ENCODE measurements around the gene TMEM253. TPM values are rescaled to one million over a fixed set of nuclear protein-coding genes. Genes with fewer than 3 reads are reported as not detected.

The TMEM253 gene
- total RNA-seq, 1 donor = 0.27 TPM

- H3K4me3 ChIP-seq (ENCODE audit: low read depth, low read length) = no peak overlapping the region
- no peak for TF ChIP-seq CTCF (IDR thresholded peaks at IDR 0.05; ENCODE audit: insufficient read depth, low read length)
- DNase-seq (ENCODE audit: low read depth) = no peak
These were observed 4.2 kb downstream of the TMEM253 start for GRCh38 chr14:21105095-21105494.

- peak; percentile 49 for DNase-seq (ENCODE audit: low read depth)
- no peak overlapping the region for H3K4me3 ChIP-seq (ENCODE audit: low read depth, low read length)
- TF ChIP-seq CTCF (IDR thresholded peaks at IDR 0.05; ENCODE audit: insufficient read depth, low read length) = no peak
These were observed 5.3 kb downstream of the TMEM253 start for GRCh38 chr14:21106176-21106497.

GRCh38 chr14:21106498-21107282 lies 5.8 kb downstream of the TMEM253 start:
- H3K4me3 ChIP-seq (ENCODE audit: low read depth, low read length) = no peak overlapping the region
- peak; percentile 95 for TF ChIP-seq CTCF (IDR thresholded peaks at IDR 0.05; ENCODE audit: insufficient read depth, low read length)
- peak; percentile 77 for DNase-seq (ENCODE audit: low read depth)

- DNase-seq (ENCODE audit: low read depth) = peak; percentile 48
- no peak overlapping the region for H3K4me3 ChIP-seq (ENCODE audit: low read depth, low read length)
- no peak for TF ChIP-seq CTCF (IDR thresholded peaks at IDR 0.05; ENCODE audit: insufficient read depth, low read length)
These were observed 6.5 kb downstream of the TMEM253 start for GRCh38 chr14:21107283-21107800.

- H3K4me3 ChIP-seq (ENCODE audit: low read depth, low read length) = no peak overlapping the region
- TF ChIP-seq CTCF (IDR thresholded peaks at IDR 0.05; ENCODE audit: insufficient read depth, low read length) = no peak
- DNase-seq (ENCODE audit: low read depth) = no peak
These were observed 7.9 kb downstream of the TMEM253 start for GRCh38 chr14:21108791-21109190.

GRCh38 chr14:21109377-21110138 lies 8.7 kb downstream of the TMEM253 start:
- no peak overlapping the region for H3K4me3 ChIP-seq (ENCODE audit: low read depth, low read length)
- no peak for TF ChIP-seq CTCF (IDR thresholded peaks at IDR 0.05; ENCODE audit: insufficient read depth, low read length)
- DNase-seq (ENCODE audit: low read depth) = no peak
